Smooth muscle cell (in vitro differentiated cells): ENCODE results near the gene NHSL1. TPM values are rescaled to one million over a fixed set of nuclear protein-coding genes. Genes with fewer than 3 reads are reported as not detected.

ENCODE experiments used
- DNase-seq: peaks from one replicate; lab custom pipeline; 2025; ENCODE audit not compliant: unreplicated experiment; lab: John Stamatoyannopoulos, UW
- H2AFZ ChIP-seq: fragments of 200-600 bp; sonication (generic); 2 replicates; pipeline ENCODE4 v1.6.0; 2016; ENCODE audit warnings: antibody characterized with exemption, low read depth, mild to moderate bottlenecking
- H3F3A ChIP-seq: fragments of 200-600 bp; sonication (generic); 2 replicates; pipeline ENCODE4 v1.6.0; 2017; ENCODE audit warnings: antibody characterized with exemption, low read depth
- H3K27ac ChIP-seq: fragments of 200-600 bp; sonication (generic); 2 replicates; pipeline ENCODE4 v1.5.1; 2016; ENCODE audit warnings: low read depth, mild to moderate bottlenecking
- H3K27me3 ChIP-seq: fragments of 200-600 bp; sonication (generic); 2 replicates; pipeline ENCODE4 v1.6.1; 2016; ENCODE audit warnings: low read depth, mild to moderate bottlenecking
- H3K36me3 ChIP-seq: fragments of 200-600 bp; sonication (generic); 2 replicates; pipeline ENCODE4 v1.5.1; 2016; ENCODE audit warnings: low read depth
- H3K4me1 ChIP-seq: fragments of 200-600 bp; sonication (generic); 2 replicates; pipeline ENCODE4 v1.5.1; 2016; ENCODE audit warnings: low read depth
- H3K4me2 ChIP-seq: fragments of 200-600 bp; sonication (generic); 2 replicates; pipeline ENCODE4 v1.6.0; 2016; ENCODE audit warnings: mild to moderate bottlenecking
- H3K4me3 ChIP-seq: fragments of 200-600 bp; sonication (generic); 2 replicates; pipeline ENCODE4 v1.5.1; 2016; ENCODE audit warnings: mild to moderate bottlenecking
- H3K79me2 ChIP-seq: fragments of 200-600 bp; sonication (generic); 2 replicates; pipeline ENCODE4 v1.6.0; 2016; ENCODE audit warnings: low read depth, mild to moderate bottlenecking
- H3K9ac ChIP-seq: fragments of 200-600 bp; sonication (generic); 2 replicates; pipeline ENCODE4 v1.6.0; 2016; ENCODE audit warnings: low read depth
- H3K9me3 ChIP-seq: fragments of 200-600 bp; sonication (generic); replicated peaks from 2 replicates; pipeline ENCODE4 v1.5.1; 2016; ENCODE audit warnings: low read depth
- H4K20me1 ChIP-seq: fragments of 200-600 bp; sonication (generic); 2 replicates; pipeline ENCODE4 v1.6.0; 2016; ENCODE audit warnings: low read depth
- WGBS: methylation state at CpG from one replicate; pipeline ENCODE4 v1.1.7; 2016; ENCODE audit warnings: low lambda C conversion rate; 5-methylcytosine and 5-hydroxymethylcytosine counted together
- microRNA-seq: library from miRNA; unstranded; fragments of <30 nt; microRNA quantifications from one replicate; pipeline ENCODE4, GENCODE V29; 2016; ENCODE audit warnings: borderline number of aligned reads
- polyA plus RNA-seq: library from polyadenylated mRNA; unstranded; fragments of >200 nt; fragmentation: Nextera tagmentation; extraction: Ambion mirVana; gene quantifications from 2 replicates; pipeline ENCODE4 v1.2.1, GENCODE V29; 2016
- small RNA-seq: library from RNA; depleted of rRNA; stranded (forward); fragments of <200 nt; gene quantifications from one replicate; pipeline ENCODE3, GENCODE V24; 2014
- total RNA-seq: library from RNA; depleted of rRNA; stranded (reverse); fragments of >200 nt; gene quantifications from 2 replicates; pipeline ENCODE4 v1.2.3, GENCODE V29; 2014
- TF ChIP-seq, protein P1 (sequence below): fragments of 200-600 bp; sonication (generic); IDR thresholded peaks from 2 replicates; pipeline ENCODE4 v1.5.1; 2017; ENCODE audit warnings: borderline replicate concordance, mild to moderate bottlenecking, antibody characterized with exemption; ENCODE audit not compliant: insufficient read depth, poor library complexity, severe bottlenecking

The NHSL1 gene
- total and polyA plus RNA-seq, 2 experiments from 2014 or later: 6.6 to 7.2 TPM

DNA sequence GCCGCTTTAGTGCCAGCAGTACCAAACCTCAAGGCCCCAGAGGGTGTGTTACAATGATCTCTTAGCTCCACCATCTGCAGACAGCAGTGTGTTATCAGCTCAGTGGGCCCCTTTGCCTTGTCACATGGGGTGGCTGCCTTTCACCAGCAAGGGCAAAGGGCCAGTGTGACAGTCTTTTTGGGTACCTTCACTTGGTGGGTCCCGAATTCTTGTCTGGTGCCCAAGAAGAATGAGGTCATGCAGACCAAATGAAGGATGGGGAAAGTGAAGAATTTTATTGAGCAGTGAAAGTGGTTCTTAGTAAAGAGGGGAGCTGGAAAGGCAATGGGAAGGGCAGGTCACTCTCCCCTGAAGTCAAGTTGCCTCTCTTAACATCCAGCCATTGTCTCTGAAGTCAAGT is 124.5 kb downstream of the NHSL1 start:
- Histone ChIP-seq H3K79me2 (no peaks in the 10 kb centered on the region), H3K27me3 (no peaks in the 10 kb centered on the region), H3K4me3 (no peak overlapping the region), H2AFZ (no peak overlapping the region), H3F3A (no peaks in the 10 kb centered on the region), H3K4me2 (no peak overlapping the region), H4K20me1 (no peaks in the 10 kb centered on the region), H3K9ac (no peak overlapping the region), H3K36me3 (no peaks in the 10 kb centered on the region), H3K27ac (no peak overlapping the region), H3K9me3 (no peaks in the 10 kb centered on the region), H3K4me1 (no peaks in the 10 kb centered on the region)
- WGBS: 89% methylated on average over 2 of the region's 2 CpGs
- TF ChIP-seq, protein P1, sequence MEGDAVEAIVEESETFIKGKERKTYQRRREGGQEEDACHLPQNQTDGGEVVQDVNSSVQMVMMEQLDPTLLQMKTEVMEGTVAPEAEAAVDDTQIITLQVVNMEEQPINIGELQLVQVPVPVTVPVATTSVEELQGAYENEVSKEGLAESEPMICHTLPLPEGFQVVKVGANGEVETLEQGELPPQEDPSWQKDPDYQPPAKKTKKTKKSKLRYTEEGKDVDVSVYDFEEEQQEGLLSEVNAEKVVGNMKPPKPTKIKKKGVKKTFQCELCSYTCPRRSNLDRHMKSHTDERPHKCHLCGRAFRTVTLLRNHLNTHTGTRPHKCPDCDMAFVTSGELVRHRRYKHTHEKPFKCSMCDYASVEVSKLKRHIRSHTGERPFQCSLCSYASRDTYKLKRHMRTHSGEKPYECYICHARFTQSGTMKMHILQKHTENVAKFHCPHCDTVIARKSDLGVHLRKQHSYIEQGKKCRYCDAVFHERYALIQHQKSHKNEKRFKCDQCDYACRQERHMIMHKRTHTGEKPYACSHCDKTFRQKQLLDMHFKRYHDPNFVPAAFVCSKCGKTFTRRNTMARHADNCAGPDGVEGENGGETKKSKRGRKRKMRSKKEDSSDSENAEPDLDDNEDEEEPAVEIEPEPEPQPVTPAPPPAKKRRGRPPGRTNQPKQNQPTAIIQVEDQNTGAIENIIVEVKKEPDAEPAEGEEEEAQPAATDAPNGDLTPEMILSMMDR: no peak
- DNase-seq: no peak

DNA sequence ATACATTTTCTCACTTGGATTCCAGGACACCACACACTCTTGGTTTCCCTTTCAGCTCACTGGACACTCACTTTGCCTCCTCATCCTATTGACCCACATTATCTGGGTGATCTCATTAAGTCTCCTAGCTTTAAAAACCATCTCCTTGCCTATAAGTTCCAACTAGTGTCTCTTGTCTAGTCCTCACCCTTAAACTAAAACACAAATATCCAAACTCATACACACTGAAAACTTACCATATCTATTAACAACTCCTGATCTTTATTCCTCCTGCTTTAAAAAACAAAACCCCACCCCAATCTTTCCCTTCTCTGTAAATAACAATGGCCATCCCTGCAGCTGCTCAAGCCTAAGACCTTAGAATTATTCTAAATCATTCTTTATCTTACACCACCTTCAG is 125.1 kb downstream of the NHSL1 start:
- no peaks in the 10 kb centered on the region for H3K36me3 ChIP-seq
- H3K4me3 ChIP-seq: no peak overlapping the region
- DNase-seq: no peak
- no peak overlapping the region for H3K27ac ChIP-seq
- no peaks in the 10 kb centered on the region for H3K27me3 ChIP-seq
- no peaks in the 10 kb centered on the region for H3K79me2 ChIP-seq
- no peak overlapping the region for H3K4me2 ChIP-seq
- TF ChIP-seq, protein P1: no peak
- H3K9ac ChIP-seq: no peak overlapping the region
- H3K9me3 ChIP-seq: no peaks in the 10 kb centered on the region
- H3K4me1 ChIP-seq: no peaks in the 10 kb centered on the region
- no peaks in the 10 kb centered on the region for H4K20me1 ChIP-seq
- no peak overlapping the region for H2AFZ ChIP-seq
- no peaks in the 10 kb centered on the region for H3F3A ChIP-seq

DNA sequence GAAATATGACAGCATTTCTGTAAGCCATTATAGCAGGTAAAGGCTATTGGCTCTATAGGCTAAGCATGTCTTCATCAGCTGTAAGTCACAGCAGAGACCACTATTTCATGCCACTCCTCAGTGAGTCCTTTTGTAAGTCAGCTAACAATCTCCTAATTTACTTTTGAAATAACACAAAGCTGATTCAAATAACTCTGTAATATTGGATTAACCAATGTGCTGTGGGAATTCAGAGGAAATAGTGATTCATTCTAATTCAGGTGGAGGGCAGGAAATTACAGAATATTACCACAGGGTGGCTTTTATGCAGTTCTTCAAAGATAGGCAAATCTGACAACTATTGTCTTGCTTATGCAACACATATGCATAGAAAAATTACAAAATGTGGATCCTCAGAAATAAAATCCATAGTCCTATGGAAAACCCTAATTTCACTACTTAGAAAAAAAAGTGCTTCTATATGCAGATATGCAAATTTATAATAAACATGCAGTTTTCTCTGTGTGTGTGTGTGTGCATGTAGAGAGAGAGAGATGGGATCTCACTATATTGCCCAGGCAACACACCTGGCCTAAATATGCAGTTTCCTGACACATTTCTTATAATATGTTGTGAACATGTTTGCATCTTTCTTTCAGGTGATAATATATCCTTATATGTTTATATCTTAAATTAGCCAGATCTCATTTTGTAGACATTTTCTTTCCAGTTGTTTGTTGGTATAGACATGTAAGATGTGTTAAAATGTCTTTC is 126.4 kb downstream of the NHSL1 start:
- Histone ChIP-seq H2AFZ (no peak overlapping the region), H3K27ac (no peak overlapping the region)
- no peak for DNase-seq

More for the DNA sequence above, 126.4 kb downstream of the NHSL1 start:
- Histone ChIP-seq H3K4me1 (no peaks in the 10 kb centered on the region), H3K79me2 (no peaks in the 10 kb centered on the region), H3K9ac (no peak overlapping the region), H3F3A (no peaks in the 10 kb centered on the region), H3K36me3 (no peaks in the 10 kb centered on the region), H3K4me2 (no peak overlapping the region), H4K20me1 (no peaks in the 10 kb centered on the region), H3K9me3 (no peaks in the 10 kb centered on the region), H3K27me3 (no peaks in the 10 kb centered on the region), H3K4me3 (no peak overlapping the region)
- TF ChIP-seq, protein P1: no peak

Small RNAs within 50 kb of the gene (microRNA-seq; reads per million reads assigned to microRNA genes)
- gene MIR3145: 4.7 reads per million

Small RNAs within 50 kb of the gene (small RNA-seq; reads per million reads assigned to genes)
- gene AL031003.1 (not detected), gene AL391669.1 (not detected), gene MIR3145 (0.11 reads per million)

Other genes starting within 250 kb of the NHSL1 start
- not detected in 2 replicates for gene SMIM28, start 121.6 kb downstream of the NHSL1 start, total RNA-seq
- gene SMIM28, start 121.6 kb downstream of the NHSL1 start, polyA plus RNA-seq: not detected in 2 replicates
- gene HEBP2, start 95.3 kb downstream of the NHSL1 start, total RNA-seq: 26.6 and 54.4 TPM in 2 replicates
- gene HEBP2, start 95.3 kb downstream of the NHSL1 start, polyA plus RNA-seq: 87.0 and 118 TPM in 2 replicates